Astrocyte (in vitro differentiated cells and primary cell): Measurements from ENCODE around the gene RUNX1.

Experiments used
- CTCF ChIP-seq: IDR thresholded peaks from 2 replicates; pipeline ENCODE4 v1.5.1; 2011; ENCODE audit warnings: low read depth, mild to moderate bottlenecking, inconsistent platforms, low read length, moderate library complexity; ENCODE audit not compliant: insufficient read depth
- EZH2 ChIP-seq: IDR thresholded peaks from 2 replicates; pipeline ENCODE4 v1.6.1; 2012; ENCODE audit warnings: mild to moderate bottlenecking, low read length, inconsistent platforms; ENCODE audit not compliant: insufficient read depth

GRCh38 chr21:35005560-35006224 is 43.4 kb downstream of the RUNX1 start:
- TF ChIP-seq CTCF: no peak
- no peak for TF ChIP-seq EZH2
